GM21529 (cell line): Measurements from ENCODE around the gene ANGPTL2.

Experiments used
- ATAC-seq: cut with Tn5 transposase; IDR thresholded peaks from one replicate; pipeline ENCODE4 v1.9.1; 2021; ENCODE audit not compliant: unreplicated experiment

The ANGPTL2 gene

DNA sequence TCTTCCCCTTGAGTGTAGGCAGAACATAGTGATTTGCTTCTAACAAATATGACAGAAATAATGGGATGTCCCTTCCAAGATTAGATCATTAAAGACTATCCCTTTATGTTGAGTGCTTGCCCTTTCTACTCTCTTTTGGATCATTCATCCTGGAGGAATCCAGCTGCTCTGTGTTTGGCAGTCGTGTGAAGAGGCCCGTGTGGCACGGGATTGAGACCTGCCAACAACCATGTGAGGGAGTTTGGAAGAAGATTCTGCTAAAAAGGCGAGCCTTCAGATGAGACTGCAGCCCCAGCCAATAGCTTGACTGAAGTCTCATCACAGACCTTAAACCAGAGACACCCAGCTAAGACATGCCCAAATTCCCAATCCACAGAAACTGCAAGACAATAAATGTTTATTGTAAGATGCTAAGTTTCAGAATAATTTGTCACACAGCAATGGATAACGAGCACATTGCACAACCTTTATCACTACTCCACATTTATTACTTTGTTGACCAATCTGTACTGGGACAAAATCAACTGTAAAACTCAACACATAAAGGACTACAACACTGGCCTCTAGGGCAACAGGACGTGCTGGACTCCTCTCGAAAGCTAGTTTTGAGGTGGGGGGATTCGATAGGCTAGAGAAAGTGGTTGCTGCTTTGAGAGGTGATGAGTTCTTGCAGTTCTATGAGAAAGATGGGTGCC is 42.8 kb downstream of the ANGPTL2 start:
- no peak for ATAC-seq

DNA sequence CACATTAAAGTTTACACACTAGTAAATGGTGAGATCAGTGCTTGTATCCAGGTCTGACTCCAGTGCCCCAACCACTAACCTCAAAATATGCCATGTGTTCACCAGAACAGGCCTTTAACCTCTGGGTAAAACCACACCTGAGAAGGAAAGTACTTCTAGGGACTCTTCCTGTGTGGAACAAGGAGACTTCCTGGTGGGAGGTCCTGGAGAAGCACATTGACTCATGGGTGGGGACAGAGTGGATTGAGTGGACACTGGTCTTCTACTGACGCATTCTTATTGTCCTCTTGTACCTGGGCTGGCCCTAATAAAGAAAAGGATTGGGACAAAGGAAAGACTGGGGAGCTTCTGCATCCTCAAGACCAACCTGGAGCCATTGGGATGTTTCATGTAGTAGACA is 43.4 kb downstream of the ANGPTL2 start:
- ATAC-seq, result no peak

DNA sequence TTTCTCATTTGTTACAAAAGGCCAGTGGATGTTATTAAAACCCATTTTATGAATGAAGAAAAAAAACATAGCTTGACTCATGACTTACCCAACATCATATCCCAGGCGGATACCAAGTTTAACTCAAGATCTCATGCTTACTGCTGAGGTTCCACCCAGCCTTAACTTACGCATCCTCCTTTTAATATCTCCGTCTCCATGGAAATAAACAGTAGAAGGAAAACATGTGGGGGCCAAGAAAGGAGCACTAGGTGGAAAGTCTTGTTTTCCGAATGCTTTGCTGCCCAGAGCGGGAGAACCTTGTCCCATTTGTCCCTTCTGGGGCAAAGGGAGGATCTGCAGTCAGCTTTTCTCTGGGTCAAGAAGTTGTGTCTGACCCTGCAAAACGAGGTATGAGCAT is 44.1 kb downstream of the ANGPTL2 start:
- no peak for ATAC-seq

DNA sequence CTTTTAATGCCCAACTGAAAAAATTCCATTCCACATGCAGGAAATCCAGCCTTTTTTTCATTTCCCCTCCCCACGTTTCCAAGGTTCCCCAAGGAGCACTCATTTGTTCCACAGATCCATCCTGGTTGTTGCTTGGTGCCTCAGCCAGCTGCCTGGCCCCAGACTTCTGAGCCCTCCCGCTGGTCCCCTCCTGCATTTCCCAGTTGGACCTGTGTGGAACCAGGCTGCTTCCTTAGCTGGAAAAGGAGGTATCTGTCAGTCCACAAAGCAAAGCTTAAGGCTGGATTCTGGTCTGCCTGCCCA is 44.8 kb downstream of the ANGPTL2 start:
- no peak for ATAC-seq

DNA sequence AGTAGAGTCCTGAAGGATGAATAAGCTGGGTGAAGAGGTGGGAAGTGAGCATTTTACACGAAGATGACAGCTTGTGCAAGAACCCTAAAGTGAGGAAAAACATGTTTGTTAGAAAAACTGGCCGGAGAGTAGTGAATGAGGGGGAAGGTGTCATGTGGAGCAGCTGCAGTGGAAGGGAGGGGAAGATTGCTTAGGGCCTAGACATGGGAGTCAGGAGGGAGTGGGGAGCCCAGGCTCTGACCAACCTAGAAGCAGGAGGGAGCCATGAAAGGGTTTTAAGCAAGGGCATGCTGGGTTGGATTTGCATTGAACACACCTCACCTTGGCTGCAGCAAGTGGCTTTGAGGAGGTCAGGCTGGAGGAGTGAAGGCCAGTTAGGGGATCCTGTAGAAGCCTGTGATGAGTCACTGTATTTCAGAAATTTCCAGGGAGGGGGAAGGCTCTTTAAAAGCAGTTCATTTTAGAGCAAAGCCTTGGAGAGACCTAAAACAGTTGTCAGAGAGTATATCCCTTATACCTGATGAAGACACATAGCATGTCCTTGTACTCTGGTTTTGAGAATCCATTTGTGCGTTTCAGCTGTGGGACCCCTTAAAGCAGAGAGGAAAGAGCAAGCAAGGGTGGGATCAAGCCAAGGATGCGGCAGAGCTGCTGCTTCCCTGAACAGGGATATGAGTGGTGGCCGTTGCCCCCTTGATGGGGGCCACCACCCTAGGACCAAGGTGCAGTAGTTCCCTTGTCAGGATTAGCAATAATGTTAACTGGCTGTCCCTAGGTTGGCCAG is 45.4 kb downstream of the ANGPTL2 start:
- no peak for ATAC-seq

DNA sequence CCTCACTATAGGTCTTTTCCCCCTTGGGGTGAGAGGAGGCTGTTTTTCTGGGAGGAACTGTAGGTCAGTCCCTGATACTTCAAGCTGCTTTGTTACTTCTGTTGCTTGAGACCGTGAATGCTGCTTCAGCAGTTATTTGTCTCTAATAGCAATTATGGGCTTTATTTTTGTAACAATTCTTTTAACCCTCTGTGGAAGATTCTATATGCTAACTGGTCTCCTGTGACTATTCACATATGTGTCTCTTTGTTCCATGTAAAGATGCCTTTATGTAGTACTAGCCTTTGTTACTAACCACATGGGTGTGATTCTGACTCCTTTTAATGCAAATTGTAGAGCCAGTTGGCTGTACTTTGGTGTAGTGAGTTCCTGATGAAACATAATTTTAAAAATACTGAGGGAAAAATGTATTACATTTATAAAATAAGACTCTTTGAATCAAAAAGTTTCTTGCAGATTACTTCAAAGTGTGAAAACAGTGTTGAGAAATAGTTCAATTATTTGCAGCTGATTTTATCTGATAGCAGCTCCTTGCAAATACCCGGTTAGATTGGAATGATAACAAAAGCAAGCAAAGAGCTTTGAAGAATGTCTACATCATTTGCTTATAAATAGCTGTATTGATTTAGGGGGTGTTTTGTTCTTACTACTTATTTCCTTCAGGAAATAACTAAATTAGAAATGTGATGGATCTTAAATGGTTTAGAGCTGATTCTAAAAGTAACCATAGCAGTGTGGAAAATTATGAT is 46.6 kb downstream of the ANGPTL2 start:
- no peak for ATAC-seq

DNA sequence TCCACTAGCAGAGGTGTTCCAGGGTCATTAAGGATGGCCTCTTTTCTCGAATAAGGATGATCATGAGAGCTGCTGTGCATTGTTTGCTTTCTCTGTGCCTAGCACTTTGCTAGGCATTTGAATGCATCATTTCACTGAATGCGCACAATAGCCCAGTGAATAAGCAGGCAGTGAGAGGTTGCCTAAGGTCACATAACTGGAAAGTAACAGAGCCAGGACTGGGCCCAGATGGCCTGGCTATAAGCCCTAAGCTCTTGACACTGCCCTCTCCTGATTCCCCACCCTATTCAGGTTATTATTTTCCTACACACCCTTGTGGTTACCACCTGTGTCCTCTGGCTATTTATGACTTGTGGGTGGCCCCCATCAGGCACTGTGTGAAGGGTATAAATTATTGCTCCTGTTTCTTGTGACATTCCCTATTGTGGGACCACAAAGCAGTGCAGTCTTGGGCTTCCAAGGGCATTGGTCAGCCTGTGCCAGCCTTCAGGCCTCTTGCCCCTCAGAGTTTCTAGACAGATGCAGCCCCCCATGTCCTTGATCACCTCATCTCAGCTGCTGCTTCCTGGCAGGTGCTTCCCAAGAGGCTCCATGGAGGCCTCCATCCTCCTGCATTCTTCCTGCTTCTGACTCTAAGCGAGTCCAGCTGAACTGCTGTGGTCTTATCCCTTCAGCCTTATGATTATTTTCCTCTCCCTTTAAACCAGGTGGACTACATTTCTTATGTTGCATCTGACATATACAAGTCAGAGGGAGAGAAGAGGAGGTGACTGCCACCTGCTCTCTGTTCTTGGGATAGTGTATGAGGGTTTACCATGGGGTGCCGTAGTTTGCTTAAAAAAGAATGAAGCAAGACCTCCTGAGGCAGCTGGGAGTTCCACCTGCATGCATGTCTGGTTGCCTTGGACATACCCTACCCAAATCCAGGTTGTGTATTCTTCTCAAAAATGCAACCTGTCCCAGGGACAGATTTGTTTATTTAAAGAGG is 47.6 kb downstream of the ANGPTL2 start:
- ATAC-seq, result no peak

DNA sequence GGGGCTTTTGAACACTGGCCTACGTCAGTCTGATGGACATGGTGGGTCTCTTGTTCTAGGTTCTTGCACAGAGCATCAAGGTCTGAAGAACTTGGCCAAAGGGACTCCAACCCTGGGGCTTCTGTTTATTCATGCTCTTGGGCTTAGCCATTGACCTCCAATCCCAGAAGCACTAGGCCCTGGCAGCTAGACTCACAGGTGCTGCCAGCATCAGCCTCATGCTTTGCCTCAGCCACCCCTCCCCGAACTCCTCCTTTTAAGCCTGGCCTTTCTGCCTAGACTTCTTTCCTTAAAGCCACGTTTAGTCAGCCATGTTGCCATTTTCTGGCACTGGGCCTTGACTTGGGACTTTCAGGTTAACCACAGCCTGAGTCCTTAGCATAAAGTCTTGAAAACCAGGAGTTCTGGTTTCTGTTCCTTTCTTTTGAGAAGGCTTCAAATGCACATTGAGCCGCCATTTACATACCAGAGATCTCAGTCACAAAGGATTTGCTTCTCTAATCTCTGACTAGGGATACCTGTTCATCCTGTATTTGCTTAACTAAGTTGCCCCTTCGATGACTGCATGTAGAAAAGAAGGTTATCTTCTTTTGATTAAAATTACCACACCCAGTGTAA is 54.7 kb downstream of the ANGPTL2 start:
- ATAC-seq, result no peak

DNA sequence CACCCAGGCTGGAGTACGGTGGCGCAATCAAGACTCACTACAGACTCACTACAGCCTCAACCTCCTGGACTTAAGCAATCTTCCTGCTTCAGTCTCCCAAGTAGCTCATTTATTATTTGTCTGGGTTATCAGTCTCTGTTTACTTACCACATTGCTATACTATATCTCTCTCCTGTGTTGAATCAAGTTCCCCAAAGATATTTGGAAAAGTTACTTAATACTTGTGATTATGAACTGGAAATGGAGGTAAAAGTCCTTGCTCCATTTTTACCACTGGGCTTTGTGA is 55.6 kb downstream of the ANGPTL2 start:
- no peak for ATAC-seq

DNA sequence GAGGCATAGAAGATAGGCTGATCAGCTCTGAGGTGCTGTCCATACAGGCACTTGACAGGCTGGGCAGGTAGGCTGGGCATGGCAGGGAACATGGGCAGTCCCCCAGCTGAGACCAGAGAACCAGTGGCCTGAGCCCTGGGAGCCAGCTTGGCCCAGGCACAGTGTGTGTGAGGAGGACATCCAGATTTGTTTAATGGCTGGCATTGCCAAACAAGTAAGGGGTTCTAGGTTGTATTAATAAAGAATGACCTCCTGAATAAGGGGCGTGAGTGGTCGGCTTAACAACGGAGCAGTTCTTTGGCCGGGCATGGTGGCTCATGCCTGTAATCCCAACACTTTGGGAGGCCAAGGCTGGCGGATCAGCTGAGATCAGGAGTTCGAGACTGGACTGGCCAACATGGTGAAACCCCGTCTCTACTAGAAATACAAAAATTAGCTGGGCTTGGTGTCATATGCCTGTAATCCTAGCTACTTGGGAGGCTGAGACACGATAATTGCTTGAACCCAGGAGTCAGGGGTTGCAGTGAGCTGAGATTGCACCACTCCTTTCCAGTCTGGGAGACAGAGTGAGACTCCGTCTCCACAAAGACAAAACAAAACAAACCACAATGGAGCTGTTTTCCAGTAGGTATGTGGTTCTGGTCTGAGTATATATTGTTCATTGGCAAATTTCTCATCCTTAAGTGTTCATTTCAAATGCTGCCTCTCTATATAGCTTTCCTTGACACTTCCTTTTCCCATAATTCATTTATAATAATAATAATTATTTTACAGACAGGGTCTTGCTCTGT is 56.2 kb downstream of the ANGPTL2 start:
- ATAC-seq, result no peak

DNA sequence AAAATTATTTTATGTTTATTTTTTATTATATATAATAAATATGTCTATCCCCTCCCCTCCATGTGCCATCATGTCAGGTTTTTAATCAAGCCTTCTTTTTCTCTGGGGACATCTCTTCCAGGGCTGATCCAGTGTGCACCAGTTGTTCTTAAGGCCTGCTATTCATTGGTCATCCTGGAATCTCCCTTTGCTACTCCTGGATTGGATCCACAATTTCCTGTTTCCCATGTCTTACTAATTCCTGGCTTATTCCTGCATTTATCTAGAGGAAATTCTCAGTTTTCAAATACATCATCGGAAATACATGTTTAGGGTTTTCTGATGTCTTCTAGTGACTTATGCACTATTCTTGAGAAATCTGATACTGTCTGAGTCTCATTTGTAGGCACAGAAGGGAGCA is 56.8 kb downstream of the ANGPTL2 start:
- ATAC-seq, result no peak

DNA sequence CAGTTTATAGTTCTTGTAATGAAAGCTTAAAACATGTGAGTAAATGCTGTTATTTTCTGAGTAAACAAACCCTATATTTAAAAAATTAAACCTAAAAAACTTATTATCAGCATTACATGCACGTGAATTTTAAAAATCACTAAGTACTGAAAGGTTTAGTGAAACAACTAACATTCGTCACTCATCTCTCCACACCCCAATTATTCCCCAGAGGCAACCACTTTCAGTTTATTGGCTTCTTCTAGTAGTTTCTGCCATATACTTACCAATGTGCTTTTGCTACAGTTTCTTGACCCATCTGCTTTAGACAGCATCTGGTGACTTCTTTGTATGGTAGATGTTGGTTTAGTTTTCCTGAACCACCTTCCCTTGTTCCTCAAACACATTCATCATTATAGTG is 58.1 kb downstream of the ANGPTL2 start:
- no peak for ATAC-seq

DNA sequence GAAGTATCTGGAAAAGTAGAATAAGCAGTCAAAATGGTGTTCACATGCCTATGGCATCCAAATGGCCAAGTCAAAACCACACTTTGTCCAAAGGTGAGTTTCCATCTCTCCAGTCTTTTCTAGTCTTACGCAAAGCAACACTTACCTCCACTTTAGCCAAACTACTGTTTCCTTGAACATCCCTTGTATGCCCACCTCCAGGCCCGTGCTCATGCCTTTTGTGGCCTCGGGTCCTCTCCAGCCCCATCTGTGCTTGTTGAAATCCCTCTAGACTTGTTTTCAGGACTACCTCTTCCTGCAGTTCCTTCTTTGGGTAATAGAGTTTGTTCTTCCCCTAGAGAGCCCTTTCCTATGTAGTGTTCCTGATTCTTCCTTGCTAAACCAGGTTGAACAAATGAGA is 61.0 kb downstream of the ANGPTL2 start:
- ATAC-seq, result no peak

DNA sequence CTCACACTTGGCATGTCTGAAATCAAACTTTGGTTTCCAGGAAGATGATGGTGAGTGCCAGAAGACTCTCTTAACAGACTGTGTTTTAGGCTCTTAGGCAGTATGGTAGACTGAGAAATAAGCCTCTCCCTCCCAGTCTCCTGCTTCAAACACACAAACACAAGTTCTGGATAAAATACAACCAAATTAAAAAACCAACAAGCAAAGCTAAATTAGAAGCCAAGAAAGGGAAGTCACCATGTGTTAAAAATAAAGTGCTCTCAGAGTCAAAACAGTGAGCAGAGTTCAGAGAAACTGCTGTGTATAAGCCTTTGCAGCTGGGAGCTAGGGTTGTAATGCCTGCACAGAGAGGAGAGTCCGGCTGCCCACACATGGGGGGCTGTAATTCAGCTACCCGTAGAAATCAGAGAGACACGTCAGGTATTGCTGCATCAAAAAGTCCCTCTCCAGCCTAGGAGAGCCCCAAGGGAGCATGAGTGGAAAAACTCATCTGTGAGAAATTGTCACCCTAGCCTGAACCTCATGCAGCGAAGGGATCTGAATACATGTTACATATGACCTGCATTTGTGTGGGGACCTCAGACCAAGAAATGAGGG is 62.6 kb downstream of the ANGPTL2 start:
- ATAC-seq, result no peak

DNA sequence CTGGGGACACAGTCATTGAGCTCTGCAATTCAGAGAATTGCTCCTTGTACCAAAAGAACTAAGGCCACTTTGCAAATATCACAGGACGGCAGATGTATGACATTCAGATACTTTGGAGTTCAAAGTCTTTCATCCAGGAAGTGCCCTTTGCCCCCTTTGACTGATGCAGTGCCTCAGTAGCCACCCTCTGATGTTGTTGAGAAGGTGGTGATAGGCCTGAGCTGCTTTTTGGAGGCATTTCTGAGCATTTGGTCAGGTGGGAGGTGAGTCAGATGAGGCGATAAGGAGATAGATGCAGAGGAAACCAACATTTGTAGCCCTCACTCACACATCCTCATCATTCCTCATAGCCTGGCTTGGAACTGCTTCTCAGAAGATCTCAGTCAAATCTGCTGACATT is 63.4 kb downstream of the ANGPTL2 start:
- no peak for ATAC-seq

DNA sequence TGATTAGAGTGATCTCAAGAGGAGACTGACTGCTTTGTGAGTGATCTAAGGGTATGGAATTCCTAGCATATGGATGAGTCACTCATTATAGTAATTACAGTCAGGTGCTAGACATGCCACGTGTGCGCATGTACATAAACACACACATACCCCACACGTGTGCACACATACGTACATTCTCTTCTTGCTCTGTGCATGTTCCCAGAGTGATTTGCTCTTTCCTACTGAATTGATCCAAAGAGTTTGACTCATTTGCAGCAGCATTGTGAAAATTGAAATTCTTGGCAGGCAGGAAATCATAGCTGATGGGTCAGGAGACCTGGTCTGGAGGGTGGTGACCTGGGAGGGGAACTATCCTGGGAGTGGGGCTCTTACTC is 63.8 kb downstream of the ANGPTL2 start:
- ATAC-seq, result no peak

DNA sequence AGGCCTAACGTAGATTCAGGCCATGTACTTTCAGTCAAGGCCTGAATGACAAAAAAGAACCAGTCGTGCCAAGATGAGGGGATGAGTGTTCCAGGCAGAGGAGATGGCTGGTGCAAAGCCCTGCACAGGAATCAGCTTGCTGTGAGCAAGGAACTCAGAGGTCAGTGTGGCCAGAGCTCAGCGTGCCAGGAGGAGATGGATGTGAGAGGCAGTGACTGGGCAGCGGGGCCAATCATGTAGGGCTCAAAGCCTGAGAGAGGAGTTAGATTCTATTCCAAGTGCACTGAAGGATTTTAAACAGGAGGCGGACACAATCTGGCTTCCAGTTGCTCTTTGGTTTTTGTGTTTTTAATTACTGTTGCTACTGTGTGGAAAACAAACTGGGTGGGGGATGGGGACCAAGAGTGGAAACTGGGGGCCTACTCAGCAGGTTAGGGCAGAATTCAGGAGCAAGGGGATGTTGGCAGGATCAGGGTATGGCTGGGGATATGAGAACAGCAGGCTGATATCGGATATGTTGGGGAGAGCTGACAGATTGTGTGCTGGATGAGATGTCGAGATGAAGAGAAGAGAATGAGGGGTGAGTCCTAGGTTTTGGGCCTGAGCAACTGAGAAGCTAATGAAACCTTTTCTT is 64.3 kb downstream of the ANGPTL2 start:
- ATAC-seq, result no peak

DNA sequence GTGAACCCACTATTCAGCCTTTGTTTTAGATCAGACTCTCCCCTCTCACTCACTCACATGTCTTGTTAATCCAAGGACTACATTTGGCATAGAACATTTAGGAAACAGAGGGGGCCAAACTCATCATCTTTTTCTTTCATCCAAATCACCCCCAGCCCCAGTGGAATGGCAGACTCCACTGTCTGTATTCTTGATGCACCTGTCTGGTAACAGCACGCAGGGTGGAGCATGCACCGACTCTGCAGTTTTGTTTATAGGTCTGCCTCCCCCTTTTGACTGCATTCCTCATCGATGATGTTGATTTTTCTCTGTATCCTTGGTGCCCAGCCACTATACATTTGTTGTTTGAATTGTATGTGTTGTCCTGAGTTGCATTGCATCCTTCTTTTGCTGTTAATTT is 66.0 kb downstream of the ANGPTL2 start:
- ATAC-seq, result no peak

DNA sequence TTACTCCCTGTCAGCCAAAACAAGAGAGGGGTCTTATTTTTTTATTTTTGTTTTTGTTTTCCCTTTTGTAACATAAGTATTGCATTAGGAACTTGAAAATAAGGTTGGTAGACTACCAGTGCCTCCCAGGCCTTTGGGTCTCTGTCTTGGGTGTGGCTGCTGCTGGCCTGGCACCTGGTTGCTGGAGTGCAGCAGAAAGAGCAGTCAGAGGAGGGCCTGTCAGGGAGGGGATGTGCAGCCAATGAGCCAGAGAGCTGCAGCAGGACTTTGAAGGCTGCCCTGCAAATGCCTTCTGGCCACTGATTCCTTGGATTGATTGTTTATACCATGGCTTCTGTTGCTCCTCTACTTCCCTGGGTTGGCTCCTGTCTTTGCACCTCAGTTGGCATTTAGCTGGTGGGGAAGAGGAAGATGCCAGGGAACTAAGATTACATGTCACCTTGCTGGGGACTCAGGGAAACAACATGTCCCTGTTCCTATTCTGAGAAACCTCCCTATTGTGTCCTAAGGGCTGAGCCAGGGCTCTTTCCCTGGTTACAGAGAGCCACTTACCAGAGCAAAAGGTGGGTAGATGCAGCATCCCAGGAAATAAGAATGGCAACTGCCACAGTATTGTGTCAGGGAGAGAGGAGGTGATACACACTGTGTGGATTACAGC is 66.6 kb downstream of the ANGPTL2 start:
- no peak for ATAC-seq
